Astrocyte (in vitro differentiated cells and primary cell): ENCODE results near the gene ZNF367.

Source experiments
- EZH2 ChIP-seq: IDR thresholded peaks from 2 replicates; pipeline ENCODE4 v1.6.1; 2012; ENCODE audit warnings: mild to moderate bottlenecking, low read length, inconsistent platforms; ENCODE audit not compliant: insufficient read depth
- TF ChIP-seq, protein P1 (sequence below): IDR thresholded peaks from 2 replicates; pipeline ENCODE4 v1.5.1; 2011; ENCODE audit warnings: low read depth, mild to moderate bottlenecking, inconsistent platforms, low read length, moderate library complexity; ENCODE audit not compliant: insufficient read depth

DNA sequence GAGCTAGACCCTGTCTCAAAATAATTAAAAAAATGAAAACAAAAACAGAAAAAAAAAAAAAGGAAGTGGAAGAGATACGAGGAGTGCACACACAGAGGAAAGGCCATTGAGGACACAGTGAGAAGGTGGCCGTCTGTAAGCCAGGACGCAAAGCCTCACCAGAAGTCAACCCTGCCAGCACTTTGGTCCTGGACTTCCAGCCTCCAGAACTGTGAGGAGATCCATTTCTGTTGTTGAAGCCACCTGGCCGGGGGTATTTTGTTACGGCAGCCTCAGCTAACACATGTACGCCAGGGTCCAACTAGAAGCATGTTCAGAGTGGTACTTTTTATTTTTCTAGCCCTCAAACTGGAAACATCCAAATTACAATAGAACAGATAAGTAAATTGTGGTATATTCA lies 56.5 kb downstream of the ZNF367 start:
- TF ChIP-seq, protein P1, sequence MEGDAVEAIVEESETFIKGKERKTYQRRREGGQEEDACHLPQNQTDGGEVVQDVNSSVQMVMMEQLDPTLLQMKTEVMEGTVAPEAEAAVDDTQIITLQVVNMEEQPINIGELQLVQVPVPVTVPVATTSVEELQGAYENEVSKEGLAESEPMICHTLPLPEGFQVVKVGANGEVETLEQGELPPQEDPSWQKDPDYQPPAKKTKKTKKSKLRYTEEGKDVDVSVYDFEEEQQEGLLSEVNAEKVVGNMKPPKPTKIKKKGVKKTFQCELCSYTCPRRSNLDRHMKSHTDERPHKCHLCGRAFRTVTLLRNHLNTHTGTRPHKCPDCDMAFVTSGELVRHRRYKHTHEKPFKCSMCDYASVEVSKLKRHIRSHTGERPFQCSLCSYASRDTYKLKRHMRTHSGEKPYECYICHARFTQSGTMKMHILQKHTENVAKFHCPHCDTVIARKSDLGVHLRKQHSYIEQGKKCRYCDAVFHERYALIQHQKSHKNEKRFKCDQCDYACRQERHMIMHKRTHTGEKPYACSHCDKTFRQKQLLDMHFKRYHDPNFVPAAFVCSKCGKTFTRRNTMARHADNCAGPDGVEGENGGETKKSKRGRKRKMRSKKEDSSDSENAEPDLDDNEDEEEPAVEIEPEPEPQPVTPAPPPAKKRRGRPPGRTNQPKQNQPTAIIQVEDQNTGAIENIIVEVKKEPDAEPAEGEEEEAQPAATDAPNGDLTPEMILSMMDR: no peak
- TF ChIP-seq EZH2: no peak
